Neural cell (in vitro differentiated cells): ENCODE results near the gene RORC.

Experiments
- CTCF ChIP-seq: fragments of 450-650 bp; IDR thresholded peaks from 2 replicates; pipeline ENCODE4 v1.5.1; 2014; ENCODE audit warnings: antibody characterized with exemption, mild to moderate bottlenecking, moderate library complexity; ENCODE audit not compliant: poor library complexity, severe bottlenecking
- POLR2AphosphoS5 ChIP-seq: IDR thresholded peaks from 2 replicates; pipeline ENCODE4 v1.6.1; 2012

- TF ChIP-seq POLR2AphosphoS5 (no peak), CTCF (no peak)
These were observed 32.8 kb upstream of the RORC start for GRCh38 chr1:151864411-151864810.
